ENCODE measurements around the gene SHROOM3.
A peak's percentile ranks its signal among the peaks of the same experiment; 100 is the strongest.

DNA sequence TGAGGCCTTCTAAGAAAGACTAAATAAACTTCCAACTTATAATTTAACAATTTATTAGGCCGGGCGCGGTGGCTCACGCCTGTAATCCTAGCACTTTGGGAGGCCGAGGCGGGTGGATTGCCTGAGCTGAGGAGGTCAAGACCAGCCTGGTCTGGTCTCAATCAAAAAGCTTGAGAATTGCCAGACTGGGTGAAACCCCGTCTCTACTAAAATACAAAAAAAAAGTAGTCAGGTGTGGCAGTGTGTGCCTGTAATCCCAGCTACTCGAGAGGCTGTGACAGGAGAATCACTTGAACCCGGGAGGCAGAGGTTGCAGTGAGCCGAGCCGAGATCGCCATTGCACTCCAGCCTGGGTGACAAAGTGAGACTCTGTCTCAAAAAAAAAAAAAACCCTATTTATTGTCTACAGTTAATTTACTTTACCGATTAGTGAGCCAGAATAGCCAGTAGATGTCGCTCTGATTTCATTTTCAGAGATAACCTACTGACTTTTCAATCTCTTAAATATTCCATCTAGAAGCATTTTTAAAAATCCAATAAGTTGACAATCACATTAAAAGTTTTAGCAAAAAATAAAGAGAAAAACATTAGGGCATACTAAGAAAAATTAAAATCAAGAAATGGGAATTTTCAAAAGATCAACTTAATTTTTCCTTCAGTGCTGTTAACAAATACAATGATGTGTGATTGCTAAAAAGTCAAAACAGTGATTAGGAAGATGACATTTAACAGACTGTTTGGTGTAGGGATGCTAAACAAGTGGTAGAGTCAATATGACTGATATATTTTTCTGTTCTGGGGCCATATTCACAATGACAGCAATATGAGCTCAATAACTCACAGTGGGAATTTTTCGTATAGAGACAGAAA is 4.3 kb upstream of the SHROOM3 start:
- no peak for TF ChIP-seq POLR2AphosphoS5 (IDR thresholded peaks at IDR 0.05; ENCODE audit: insufficient read depth in 1 of 2, low read depth in 1 of 2)
- TF ChIP-seq, protein P1, sequence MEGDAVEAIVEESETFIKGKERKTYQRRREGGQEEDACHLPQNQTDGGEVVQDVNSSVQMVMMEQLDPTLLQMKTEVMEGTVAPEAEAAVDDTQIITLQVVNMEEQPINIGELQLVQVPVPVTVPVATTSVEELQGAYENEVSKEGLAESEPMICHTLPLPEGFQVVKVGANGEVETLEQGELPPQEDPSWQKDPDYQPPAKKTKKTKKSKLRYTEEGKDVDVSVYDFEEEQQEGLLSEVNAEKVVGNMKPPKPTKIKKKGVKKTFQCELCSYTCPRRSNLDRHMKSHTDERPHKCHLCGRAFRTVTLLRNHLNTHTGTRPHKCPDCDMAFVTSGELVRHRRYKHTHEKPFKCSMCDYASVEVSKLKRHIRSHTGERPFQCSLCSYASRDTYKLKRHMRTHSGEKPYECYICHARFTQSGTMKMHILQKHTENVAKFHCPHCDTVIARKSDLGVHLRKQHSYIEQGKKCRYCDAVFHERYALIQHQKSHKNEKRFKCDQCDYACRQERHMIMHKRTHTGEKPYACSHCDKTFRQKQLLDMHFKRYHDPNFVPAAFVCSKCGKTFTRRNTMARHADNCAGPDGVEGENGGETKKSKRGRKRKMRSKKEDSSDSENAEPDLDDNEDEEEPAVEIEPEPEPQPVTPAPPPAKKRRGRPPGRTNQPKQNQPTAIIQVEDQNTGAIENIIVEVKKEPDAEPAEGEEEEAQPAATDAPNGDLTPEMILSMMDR (IDR thresholded peaks at IDR 0.05) = peak; percentile 20 to 47 (median 29)
